HG02759 (cell line): ENCODE results near the gene OR10R2.
"Not testable (repeated sequence)": the region's sequence is repeated elsewhere in the genome, so short reads cannot be mapped to it uniquely, and the experiment has no call there.

Experiments
- ATAC-seq: cut with Tn5 transposase; IDR thresholded peaks from one replicate; pipeline ENCODE4 v1.9.1; 2021; ENCODE audit warnings: mild to moderate bottlenecking, moderate library complexity; ENCODE audit not compliant: unreplicated experiment

Gene OR10R2

GRCh38 chr1:158471920-158472319, at the start of gene OR10R2:
Gene OR10R2 (plus strand): TSS chr1:158472220. CDS start chr1:158472326, 106 bp downstream.
- ATAC-seq = no peak

GRCh38 chr1:158425027-158425426, 47.0 kb upstream of the OR10R2 start:
- ATAC-seq = no peak

- no peak for ATAC-seq
These were observed 45.9 kb upstream of the OR10R2 start, which contains the start of gene OR10K2 for GRCh38 chr1:158426137-158426536. Gene OR10K2 (minus strand): TSS chr1:158426237. CDS start chr1:158420866, 5,371 bp downstream.

GRCh38 chr1:158430163-158430562, 41.9 kb upstream of the OR10R2 start:
- ATAC-seq = not testable (repeated sequence)

- ATAC-seq = no peak
These were observed 37.3 kb upstream of the OR10R2 start for GRCh38 chr1:158434741-158435140.

- ATAC-seq = no peak
These were observed 26.6 kb upstream of the OR10R2 start for GRCh38 chr1:158445376-158445775.

GRCh38 chr1:158454537-158454936, 17.5 kb upstream of the OR10R2 start:
- ATAC-seq = no peak

- no peak for ATAC-seq
These were observed 14.8 kb upstream of the OR10R2 start for GRCh38 chr1:158457246-158457645.

- no peak for ATAC-seq
These were observed 13.8 kb upstream of the OR10R2 start for GRCh38 chr1:158458263-158458662.

GRCh38 chr1:158461534-158461933, 10.5 kb upstream of the OR10R2 start, which contains the start of gene OR10K1:
Gene OR10K1 (plus strand): TSS chr1:158461834. CDS start chr1:158465562, 3,728 bp downstream.
- no peak for ATAC-seq

- ATAC-seq = no peak
These were observed 13.4 kb downstream of the OR10R2 start for GRCh38 chr1:158485455-158485854.

- no peak for ATAC-seq
These were observed 19.3 kb downstream of the OR10R2 start for GRCh38 chr1:158491316-158491715.

- ATAC-seq = no peak
These were observed 21.0 kb downstream of the OR10R2 start for GRCh38 chr1:158493054-158493453.

- ATAC-seq = no peak
These were observed 22.8 kb downstream of the OR10R2 start for GRCh38 chr1:158494796-158495195.

GRCh38 chr1:158496374-158496773, 24.4 kb downstream of the OR10R2 start:
- ATAC-seq = no peak

- ATAC-seq = no peak
These were observed 34.5 kb downstream of the OR10R2 start for GRCh38 chr1:158506369-158506987.

GRCh38 chr1:158507511-158507910, 35.5 kb downstream of the OR10R2 start:
- ATAC-seq = no peak

GRCh38 chr1:158509471-158510156, 37.6 kb downstream of the OR10R2 start:
- ATAC-seq = no peak

GRCh38 chr1:158516966-158517365, 44.9 kb downstream of the OR10R2 start:
- no peak for ATAC-seq

GRCh38 chr1:158520021-158520420, 48.0 kb downstream of the OR10R2 start:
- ATAC-seq = no peak

GRCh38 chr1:158520955-158521665, 49.1 kb downstream of the OR10R2 start:
- ATAC-seq = no peak

- ATAC-seq = no peak
These were observed 49.6 kb downstream of the OR10R2 start for GRCh38 chr1:158521666-158522058.
